NCI-H510A treated with DMSO at 0.1 percent for 48 hours (cell line): Measurements from ENCODE around the gene LSAMP.
"Not testable (repeated sequence)": the region's sequence is repeated elsewhere in the genome, so short reads cannot be mapped to it uniquely, and the experiment has no call there.

Experiments
- DNase-seq: peaks from one replicate; lab custom pipeline; 2025; lab: John Stamatoyannopoulos, UW

LSAMP gene

GRCh38 chr3:115792206-115792955 lies 652.9 kb downstream of the LSAMP start:
- DNase-seq, result no peak

- DNase-seq, result not testable (repeated sequence)
Observed at GRCh38 chr3:115791271-115792153, 653.8 kb downstream of the LSAMP start.

- DNase-seq, result no peak
Observed at GRCh38 chr3:115790759-115791158, 654.5 kb downstream of the LSAMP start.

GRCh38 chr3:115789481-115789880 lies 655.8 kb downstream of the LSAMP start:
- DNase-seq, result no peak

GRCh38 chr3:115788921-115789470 lies 656.3 kb downstream of the LSAMP start:
- no peak for DNase-seq

GRCh38 chr3:115787818-115788217 lies 657.5 kb downstream of the LSAMP start:
- DNase-seq, result no peak

- no peak for DNase-seq
Observed at GRCh38 chr3:115785782-115786181, 659.5 kb downstream of the LSAMP start.

GRCh38 chr3:115784739-115785536 lies 660.3 kb downstream of the LSAMP start:
- DNase-seq, result peak; percentile 19

GRCh38 chr3:115783938-115784738 lies 661.1 kb downstream of the LSAMP start:
- DNase-seq, result peak; percentile 86

GRCh38 chr3:115783426-115783825 lies 661.9 kb downstream of the LSAMP start:
- not testable (repeated sequence) for DNase-seq

GRCh38 chr3:115779011-115779410 lies 666.3 kb downstream of the LSAMP start:
- no peak for DNase-seq

GRCh38 chr3:115772951-115773350 lies 672.3 kb downstream of the LSAMP start:
- no peak for DNase-seq

GRCh38 chr3:115768661-115769060 lies 676.6 kb downstream of the LSAMP start:
- no peak for DNase-seq

GRCh38 chr3:115766587-115767482 lies 678.5 kb downstream of the LSAMP start:
- no peak for DNase-seq

GRCh38 chr3:115761927-115762305 lies 683.4 kb downstream of the LSAMP start:
- DNase-seq, result no peak

- DNase-seq, result no peak
Observed at GRCh38 chr3:115760716-115761115, 684.6 kb downstream of the LSAMP start.

GRCh38 chr3:115758076-115758763 lies 687.1 kb downstream of the LSAMP start:
- DNase-seq, result no peak

- DNase-seq, result not testable (repeated sequence)
Observed at GRCh38 chr3:115752978-115753377, 692.3 kb downstream of the LSAMP start.
